Heart left ventricle (tissue), 16 donors: Measurements from ENCODE around the gene BEND7. TPM values are rescaled to one million over a fixed set of nuclear protein-coding genes. Genes with fewer than 3 reads are reported as not detected.

Source experiments
- ATAC-seq, 4 donors: fragments of 200-7000 bp; cut with Tn5 transposase; one replicate each; pipeline ENCODE4 v1.9.1; 2020 to 2022; ENCODE audit warnings: moderate library complexity in 4 of 4, mild to moderate bottlenecking in 3 of 4, moderate number of reproducible peaks in 1 of 4
- DNase-seq, 5 donors: peaks; one replicate each; pipeline ENCODE4 v3.0.0-alpha.2; 2020
- H3K27ac ChIP-seq, 12 donors: fragments of 200-600 bp; sonication (generic) in 4 of 12; one replicate each; pipeline versions ENCODE4 v1.5.0 to v1.8.0; 2016 to 2022; ENCODE audit warnings: mild to moderate bottlenecking in 2 of 12
- H3K27me3 ChIP-seq, 9 donors: fragments of 200-600 bp; sonication (generic) in 2 of 9; one replicate each; pipeline versions ENCODE4 v1.5.1 to v1.8.0; 2016 to 2022; ENCODE audit warnings: mild to moderate bottlenecking in 3 of 9
- H3K36me3 ChIP-seq, 9 donors: fragments of 200-600 bp; sonication (generic) in 2 of 9; one replicate each; pipeline versions ENCODE4 v1.5.0 to v1.8.0; 2018 to 2022; ENCODE audit warnings: mild to moderate bottlenecking in 2 of 9
- H3K4me1 ChIP-seq, 12 donors: fragments of 200-600 bp; sonication (generic) in 4 of 12; one replicate each; pipeline versions ENCODE4 v1.5.0 to v1.8.0; 2016 to 2022; ENCODE audit warnings: mild to moderate bottlenecking in 3 of 12
- H3K4me3 ChIP-seq, 12 donors: fragments of 200-600 bp; sonication (generic) in 4 of 12; one replicate each; pipeline versions ENCODE4 v1.5.0 to v1.8.0; 2017 to 2022; ENCODE audit warnings: mild to moderate bottlenecking in 9 of 12, moderate library complexity in 4 of 12
- H3K9me3 ChIP-seq, 12 donors: fragments of 200-600 bp; sonication (generic) in 4 of 12; one replicate each; pipeline versions ENCODE4 v1.5.0 to v1.8.0; 2016 to 2022; ENCODE audit warnings: mild to moderate bottlenecking in 1 of 12
- CTCF ChIP-seq, 12 donors: fragments of 200-600 bp; sonication (generic) in 4 of 12; IDR thresholded peaks; one replicate each; pipeline versions ENCODE4 v1.5.0 to v1.8.0; 2018 to 2022; ENCODE audit warnings: antibody characterized with exemption in 12 of 12, mild to moderate bottlenecking in 5 of 12
- POLR2A ChIP-seq, 2 donors: fragments of 450-650 bp; IDR thresholded peaks; one replicate each; pipeline ENCODE4 v1.6.1; 2017; ENCODE audit warnings: antibody characterized with exemption in 2 of 2, mild to moderate bottlenecking in 2 of 2, moderate library complexity in 2 of 2
- WGBS, 4 donors: extraction: QIAGEN DNeasy Blood & Tissue Kit in 2 of 4; methylation state at CpG; one replicate each; pipeline versions ENCODE4 v1.1.5 to v1.1.7; 2013 to 2018; 5-methylcytosine and 5-hydroxymethylcytosine counted together
- intact Hi-C, 10 donors: fragments of 100-400 bp; cut with DNase I; formaldehyde crosslinking; loops; one replicate each; pipeline versions ENCODE4 v1.11.1 to v1.14.2; 2022
- polyA plus RNA-seq, 2 donors: library from polyadenylated mRNA; stranded (reverse); fragments of 200-250 nt; gene quantifications; one replicate each; pipeline ENCODE4 v1.2.3, GENCODE V29; 2013
- total RNA-seq, 9 donors: library from RNA; depleted of rRNA in 2 of 9; stranded (reverse); fragments of >200 nt in 2 of 9; fragmentation: NEBNext Ultra II Directional in 3 of 9; extraction: Animal tissue kit (Norgen Biotek cat#: 25700) in 3 of 9; gene quantifications; one replicate each; pipeline versions ENCODE4 v1.1.0 to v1.2.4, GENCODE V29; 2016 to 2023
- donor health status: ischemic (EF 13 %, LVEDD 7.1; RV severe dilation, severe dysfunction).
- donor health status: healthy with polysubstance abuse.
- donor health status: DM: no; HTN: yes; CAD: no.
- donor health status: DM: no; HTN: no; CAD: no.
- donor health status: ischemic (EF 25% LVEDD 6.9; RV normal size, moderate dysfunction).
- donor health status: ischemic (EF 25% LVEDD 5.7; RV mildly dilated, moderate dysfunction).
- donor health status: healthy.
- donor health status: DM: yes; HTN: yes; CAD: no.
- donor health status: ischemic (EF 35%, LVEDD 5.7; RV mildly dilated, moderate dysfunction).
- donor health status: nonischemic (EF 11% LVEDD 7.7; RV severe dilation, severe dysfunction).
- donor health status: DM: yes; HTN: yes; CAD: no.
- donor health status: PGD.
- donor health status: ischemic (EF 29% LVEDD 5.4; RV normal size, mild dysfunction).
- donor health status: nonischemic (EF 23%, LVEDD 6.1; RV moderate dilation, normal function).

BEND7 gene
- total and polyA plus RNA-seq, 11 donors, result 5.5 to 30.5 (median 11.9) TPM

GRCh38 chr10:13483951-13484350, 44.9 kb downstream of the BEND7 start:
- intact Hi-C loops, result no loop called here
- Histone ChIP-seq H3K9me3 (no peaks in the 10 kb centered on the region), H3K4me3 (no peak overlapping the region), H3K36me3 (peaks cover 0 to 63% (median 12%) of the 10 kb centered on the region in 9 donors), H3K27ac (no peak overlapping the region), H3K4me1 (no peaks in the 10 kb centered on the region), H3K27me3 (no peaks in the 10 kb centered on the region)
- ATAC-seq (no peak), DNase-seq (no peak)
- 84 to 89% (median 87%) methylated on average over 9 of the region's 9 CpGs for whole genome bisulfite sequencing, 4 donors
- no peak for TF ChIP-seq CTCF (IDR thresholded peaks at IDR 0.05)

GRCh38 chr10:13483073-13483472, 45.7 kb downstream of the BEND7 start:
- peaks cover 0 to 67% (median 12%) of the 10 kb centered on the region in 9 donors for H3K36me3 ChIP-seq
- no peaks in the 10 kb centered on the region for H3K27me3 ChIP-seq
- 89 to 91% (median 90%) methylated on average over 3 of the region's 3 CpGs for WGBS, 4 donors
- H3K4me1 ChIP-seq, result no peaks in the 10 kb centered on the region
- intact Hi-C loops, result no loop called here
- ATAC-seq, result no peak
- DNase-seq, result no peak
- no peak overlapping the region for H3K27ac ChIP-seq
- no peak for TF ChIP-seq POLR2A (IDR thresholded peaks at IDR 0.05)
- no peak for TF ChIP-seq CTCF (IDR thresholded peaks at IDR 0.05)
- no peak overlapping the region for H3K4me3 ChIP-seq
- H3K9me3 ChIP-seq, result no peaks in the 10 kb centered on the region

GRCh38 chr10:13481690-13482089, 47.1 kb downstream of the BEND7 start:
- DNase-seq, result no peak
- Histone ChIP-seq H3K27me3 (no peaks in the 10 kb centered on the region), H3K4me3 (no peak overlapping the region), H3K9me3 (no peaks in the 10 kb centered on the region), H3K27ac (no peak overlapping the region), H3K36me3 (peaks cover 0 to 63% (median 12%) of the 10 kb centered on the region in 9 donors), H3K4me1 (no peaks in the 10 kb centered on the region)
- intact Hi-C loops, result no loop called here
- WGBS, 4 donors, result 87 to 94% (median 88%) methylated on average over 10 of the region's 10 CpGs
- ATAC-seq, result no peak
- TF ChIP-seq CTCF (IDR thresholded peaks at IDR 0.05) (no peak), POLR2A (IDR thresholded peaks at IDR 0.05) (no peak)

- ATAC-seq (no peak), DNase-seq (no peak)
- H3K36me3 ChIP-seq, result peaks cover 0 to 33% (median 7%) of the 10 kb centered on the region in 9 donors
- H3K27ac ChIP-seq, result no peak overlapping the region
- TF ChIP-seq CTCF (IDR thresholded peaks at IDR 0.05), result no peak
- no peak for TF ChIP-seq POLR2A (IDR thresholded peaks at IDR 0.05)
- no peak overlapping the region for H3K4me3 ChIP-seq
- H3K4me1 ChIP-seq, result no peaks in the 10 kb centered on the region
- intact Hi-C loops, result no loop called here
- H3K9me3 ChIP-seq, result no peaks in the 10 kb centered on the region
- H3K27me3 ChIP-seq, result no peaks in the 10 kb centered on the region
Observed at GRCh38 chr10:13475124-13475523, 53.7 kb downstream of the BEND7 start.
